Endothelial cell (in vitro differentiated cells): Measurements from ENCODE around the gene LYVE1. TPM values are rescaled to one million over a fixed set of nuclear protein-coding genes. Genes with fewer than 3 reads are reported as not detected.

Experiments
- DNase-seq: peaks from one replicate; pipeline ENCODE4 v3.0.0; 2021; ENCODE audit warnings: low spot score
- H3K27ac Mint-ChIP-seq: one replicate; pipeline ENCODE4 v1.8.0; 2021; ENCODE audit warnings: mixed read lengths, inconsistent platforms; ENCODE audit not compliant: unreplicated experiment
- H3K27me3 Mint-ChIP-seq: one replicate; pipeline ENCODE4 v1.8.0; 2021; ENCODE audit warnings: mild to moderate bottlenecking, moderate library complexity, mixed read lengths, inconsistent platforms; ENCODE audit not compliant: unreplicated experiment
- H3K36me3 Mint-ChIP-seq: one replicate; pipeline ENCODE4 v1.8.0; 2021; ENCODE audit warnings: mild to moderate bottlenecking, low read depth, mixed read lengths, inconsistent platforms; ENCODE audit not compliant: unreplicated experiment
- H3K4me1 Mint-ChIP-seq: one replicate; pipeline ENCODE4 v1.8.0; 2021; ENCODE audit warnings: mild to moderate bottlenecking, mixed read lengths, inconsistent platforms; ENCODE audit not compliant: unreplicated experiment
- H3K4me3 Mint-ChIP-seq: one replicate; pipeline ENCODE4 v1.8.0; 2021; ENCODE audit warnings: mild to moderate bottlenecking, mixed read lengths, inconsistent platforms; ENCODE audit not compliant: unreplicated experiment
- H3K9me3 Mint-ChIP-seq: one replicate; pipeline ENCODE4 v1.8.0; 2021; ENCODE audit warnings: mixed read lengths, inconsistent platforms; ENCODE audit not compliant: unreplicated experiment
- CTCF ChIP-seq: fragments of 200-600 bp; sonication (generic); IDR thresholded peaks from one replicate; pipeline ENCODE4 v1.5.0; 2021; ENCODE audit warnings: antibody characterized with exemption; ENCODE audit not compliant: unreplicated experiment
- total RNA-seq: library from RNA; stranded (reverse); fragmentation: NEBNext Ultra II Directional; extraction: Animal tissue kit (Norgen Biotek cat#: 25700); gene quantifications from one replicate; pipeline ENCODE4 v1.2.1, GENCODE V29; 2021; ENCODE audit not compliant: unreplicated experiment

Gene LYVE1
- total RNA-seq, 1 donor from 2014 or later, result not detected

- H3K4me1 Mint-ChIP-seq, result peaks cover 61% of the 10 kb centered on the region
- H3K27me3 Mint-ChIP-seq, result peaks cover 3% of the 10 kb centered on the region
- H3K4me3 Mint-ChIP-seq, result no peak overlapping the region
- no peak overlapping the region for H3K27ac Mint-ChIP-seq
- no peak for DNase-seq
- peaks cover 10% of the 10 kb centered on the region for H3K36me3 Mint-ChIP-seq
- no peak for TF ChIP-seq CTCF
- no peaks in the 10 kb centered on the region for H3K9me3 Mint-ChIP-seq
Observed at GRCh38 chr11:10576035-10576398, 7.6 kb upstream of the LYVE1 start.

- Mint-ChIP-seq H3K27me3 (peaks cover 3% of the 10 kb centered on the region), H3K4me3 (no peak overlapping the region), H3K27ac (no peak overlapping the region), H3K36me3 (peaks cover 6% of the 10 kb centered on the region), H3K4me1 (peaks cover 58% of the 10 kb centered on the region), H3K9me3 (no peaks in the 10 kb centered on the region)
- TF ChIP-seq CTCF, result no peak
- DNase-seq, result no peak
Observed at GRCh38 chr11:10575346-10576034, 7.0 kb upstream of the LYVE1 start.

- no peaks in the 10 kb centered on the region for H3K9me3 Mint-ChIP-seq
- peak overlapping the region; percentile 80 for H3K27ac Mint-ChIP-seq
Observed at GRCh38 chr11:10573556-10573955, 5.1 kb upstream of the LYVE1 start.

GRCh38 chr11:10573028-10573427 lies 4.6 kb upstream of the LYVE1 start:
- Mint-ChIP-seq H3K9me3 (no peaks in the 10 kb centered on the region), H3K36me3 (no peaks in the 10 kb centered on the region), H3K4me1 (peaks cover 42% of the 10 kb centered on the region), H3K27me3 (no peaks in the 10 kb centered on the region), H3K27ac (peak overlapping the region; percentile 69), H3K4me3 (no peak overlapping the region)
- TF ChIP-seq CTCF, result no peak
- DNase-seq, result no peak

More at GRCh38 chr11:10573556-10573955, 5.1 kb upstream of the LYVE1 start:
- H3K4me3 Mint-ChIP-seq, result no peak overlapping the region
- peaks cover 45% of the 10 kb centered on the region for H3K4me1 Mint-ChIP-seq
- DNase-seq, result no peak
- no peaks in the 10 kb centered on the region for H3K27me3 Mint-ChIP-seq
- no peaks in the 10 kb centered on the region for H3K36me3 Mint-ChIP-seq
- TF ChIP-seq CTCF, result no peak

GRCh38 chr11:10572533-10572932 lies 4.1 kb upstream of the LYVE1 start:
- no peak for TF ChIP-seq CTCF
- Mint-ChIP-seq H3K27ac (peak overlapping the region; percentile 69), H3K9me3 (no peaks in the 10 kb centered on the region), H3K27me3 (no peaks in the 10 kb centered on the region), H3K4me1 (peaks cover 42% of the 10 kb centered on the region), H3K36me3 (no peaks in the 10 kb centered on the region), H3K4me3 (no peak overlapping the region)
- DNase-seq, result no peak
